ENCODE data around the gene C8G.

The C8G gene

DNA sequence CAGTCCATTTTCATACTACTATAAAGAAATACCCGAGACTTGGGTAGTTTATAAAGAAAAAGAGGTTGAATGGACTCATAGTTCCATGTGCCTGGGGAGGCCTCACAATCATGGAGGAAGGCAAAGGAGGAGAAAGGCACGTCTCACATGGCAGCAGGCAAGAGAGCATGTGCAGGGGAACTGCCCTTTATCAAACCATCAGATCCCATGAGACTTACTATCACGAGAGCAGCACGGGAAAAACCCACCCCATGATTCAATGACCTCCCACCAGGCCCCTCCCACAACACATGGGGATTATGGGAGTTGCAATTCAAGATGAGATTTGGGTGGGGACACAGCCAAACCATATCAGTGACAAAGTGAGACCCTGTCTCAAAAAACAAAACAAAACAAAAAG, 38.8 kb upstream of the C8G start:
- no peaks in the 10 kb centered on the region for H3K9me3 ChIP-seq (ENCODE audit: insufficient read depth, low read length, severe bottlenecking)
- no peak overlapping the region for H3K4me3 ChIP-seq (ENCODE audit: low read depth in 1 of 2, low read length in 2 of 2)
- H3K27ac ChIP-seq (ENCODE audit: low read length), result no peak overlapping the region
- no peak for ATAC-seq (ENCODE audit: insufficient read depth, low read depth)
- no peaks in the 10 kb centered on the region for H3K4me1 ChIP-seq (ENCODE audit: insufficient read depth, low read length)
- peaks cover 39% of the 10 kb centered on the region for H3K79me2 ChIP-seq (ENCODE audit: insufficient read depth, low read length)
- peaks cover 40% of the 10 kb centered on the region for H4K20me1 ChIP-seq (ENCODE audit: insufficient read depth, low read length)
- H3K4me2 ChIP-seq (ENCODE audit: insufficient read depth, low read length), result no peak overlapping the region
- no peak for DNase-seq
- peaks cover 85% of the 10 kb centered on the region for H3K36me3 ChIP-seq (ENCODE audit: insufficient read depth, low read length)
- H2AFZ ChIP-seq (ENCODE audit: low read depth, low read length), result no peak overlapping the region
- no peaks in the 10 kb centered on the region for H3K27me3 ChIP-seq (ENCODE audit: insufficient read depth, low read length, poor library complexity)
- TF ChIP-seq EZH2 (IDR thresholded peaks at IDR 0.05; ENCODE audit: borderline replicate concordance, low read depth, low read length, severe bottlenecking), result no peak
- TF ChIP-seq, protein P1, sequence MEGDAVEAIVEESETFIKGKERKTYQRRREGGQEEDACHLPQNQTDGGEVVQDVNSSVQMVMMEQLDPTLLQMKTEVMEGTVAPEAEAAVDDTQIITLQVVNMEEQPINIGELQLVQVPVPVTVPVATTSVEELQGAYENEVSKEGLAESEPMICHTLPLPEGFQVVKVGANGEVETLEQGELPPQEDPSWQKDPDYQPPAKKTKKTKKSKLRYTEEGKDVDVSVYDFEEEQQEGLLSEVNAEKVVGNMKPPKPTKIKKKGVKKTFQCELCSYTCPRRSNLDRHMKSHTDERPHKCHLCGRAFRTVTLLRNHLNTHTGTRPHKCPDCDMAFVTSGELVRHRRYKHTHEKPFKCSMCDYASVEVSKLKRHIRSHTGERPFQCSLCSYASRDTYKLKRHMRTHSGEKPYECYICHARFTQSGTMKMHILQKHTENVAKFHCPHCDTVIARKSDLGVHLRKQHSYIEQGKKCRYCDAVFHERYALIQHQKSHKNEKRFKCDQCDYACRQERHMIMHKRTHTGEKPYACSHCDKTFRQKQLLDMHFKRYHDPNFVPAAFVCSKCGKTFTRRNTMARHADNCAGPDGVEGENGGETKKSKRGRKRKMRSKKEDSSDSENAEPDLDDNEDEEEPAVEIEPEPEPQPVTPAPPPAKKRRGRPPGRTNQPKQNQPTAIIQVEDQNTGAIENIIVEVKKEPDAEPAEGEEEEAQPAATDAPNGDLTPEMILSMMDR (IDR thresholded peaks at IDR 0.05; ENCODE audit: borderline replicate concordance, extremely low read depth, low read length, poor library complexity, severe bottlenecking), result no peak
- no peak overlapping the region for H3K9ac ChIP-seq (ENCODE audit: low read depth, low read length)

DNA sequence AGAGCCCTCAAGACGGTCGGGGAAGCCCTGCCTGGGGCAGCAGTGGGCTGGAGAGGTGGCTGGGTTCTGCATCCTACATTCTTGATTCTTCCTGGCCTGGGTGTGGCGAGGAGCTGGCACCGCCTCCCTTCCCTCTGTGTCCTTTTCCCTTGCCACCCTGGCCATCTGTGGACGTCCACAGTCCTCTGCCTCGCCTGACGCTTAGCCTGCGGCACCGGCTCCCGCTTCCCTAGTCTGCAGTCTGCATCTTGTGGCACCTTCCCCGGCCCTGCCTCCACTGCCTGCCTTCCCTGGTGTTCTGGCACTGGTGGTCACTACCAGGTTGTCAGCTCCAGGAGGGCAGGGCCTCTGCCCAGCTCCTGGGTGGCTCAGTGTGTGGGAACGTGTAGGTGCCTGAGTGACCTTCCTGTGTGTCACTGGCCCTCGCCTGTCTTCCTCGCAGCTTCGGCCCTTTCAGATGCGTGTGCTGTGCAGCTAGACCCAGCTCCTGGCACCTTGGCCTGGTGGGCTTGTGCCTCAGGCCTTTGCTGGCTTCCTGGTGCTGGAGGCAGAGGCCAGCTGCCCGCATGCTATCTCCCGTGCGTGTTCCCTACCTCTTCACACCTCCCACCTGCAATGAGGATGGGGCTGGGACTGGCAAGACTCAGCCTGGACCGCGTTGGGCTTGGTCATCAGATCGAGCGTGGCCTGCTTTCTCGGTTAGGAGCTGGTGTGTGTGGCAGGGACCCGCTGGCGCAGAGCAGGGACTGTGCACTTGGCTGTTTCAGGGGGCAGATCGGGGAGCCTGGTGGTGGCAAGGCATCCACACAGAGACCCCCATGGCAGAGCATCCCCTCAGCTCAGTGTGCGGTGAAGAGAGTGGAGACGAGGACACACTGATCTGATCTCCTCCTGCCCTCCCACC, 37.8 kb upstream of the C8G start:
- peaks cover 29% of the 10 kb centered on the region for H3K79me2 ChIP-seq (ENCODE audit: insufficient read depth, low read length)
- TF ChIP-seq, protein P1 (IDR thresholded peaks at IDR 0.05; ENCODE audit: borderline replicate concordance, extremely low read depth, low read length, poor library complexity, severe bottlenecking), result no peak
- TF ChIP-seq EZH2 (IDR thresholded peaks at IDR 0.05; ENCODE audit: borderline replicate concordance, low read depth, low read length, severe bottlenecking), result no peak
- DNase-seq, result no peak
- H3K36me3 ChIP-seq (ENCODE audit: insufficient read depth, low read length), result peaks cover 79% of the 10 kb centered on the region
- H3K4me3 ChIP-seq (ENCODE audit: low read depth in 1 of 2, low read length in 2 of 2), result no peak overlapping the region
- ATAC-seq (ENCODE audit: insufficient read depth, low read depth), result no peak
- H3K4me2 ChIP-seq (ENCODE audit: insufficient read depth, low read length), result no peak overlapping the region
- H3K9me3 ChIP-seq (ENCODE audit: insufficient read depth, low read length, severe bottlenecking), result no peaks in the 10 kb centered on the region
- no peak overlapping the region for H3K27ac ChIP-seq (ENCODE audit: low read length)
- no peak overlapping the region for H2AFZ ChIP-seq (ENCODE audit: low read depth, low read length)
- H4K20me1 ChIP-seq (ENCODE audit: insufficient read depth, low read length), result peaks cover 30% of the 10 kb centered on the region
- no peaks in the 10 kb centered on the region for H3K27me3 ChIP-seq (ENCODE audit: insufficient read depth, low read length, poor library complexity)
- no peaks in the 10 kb centered on the region for H3K4me1 ChIP-seq (ENCODE audit: insufficient read depth, low read length)
- no peak overlapping the region for H3K9ac ChIP-seq (ENCODE audit: low read depth, low read length)

DNA sequence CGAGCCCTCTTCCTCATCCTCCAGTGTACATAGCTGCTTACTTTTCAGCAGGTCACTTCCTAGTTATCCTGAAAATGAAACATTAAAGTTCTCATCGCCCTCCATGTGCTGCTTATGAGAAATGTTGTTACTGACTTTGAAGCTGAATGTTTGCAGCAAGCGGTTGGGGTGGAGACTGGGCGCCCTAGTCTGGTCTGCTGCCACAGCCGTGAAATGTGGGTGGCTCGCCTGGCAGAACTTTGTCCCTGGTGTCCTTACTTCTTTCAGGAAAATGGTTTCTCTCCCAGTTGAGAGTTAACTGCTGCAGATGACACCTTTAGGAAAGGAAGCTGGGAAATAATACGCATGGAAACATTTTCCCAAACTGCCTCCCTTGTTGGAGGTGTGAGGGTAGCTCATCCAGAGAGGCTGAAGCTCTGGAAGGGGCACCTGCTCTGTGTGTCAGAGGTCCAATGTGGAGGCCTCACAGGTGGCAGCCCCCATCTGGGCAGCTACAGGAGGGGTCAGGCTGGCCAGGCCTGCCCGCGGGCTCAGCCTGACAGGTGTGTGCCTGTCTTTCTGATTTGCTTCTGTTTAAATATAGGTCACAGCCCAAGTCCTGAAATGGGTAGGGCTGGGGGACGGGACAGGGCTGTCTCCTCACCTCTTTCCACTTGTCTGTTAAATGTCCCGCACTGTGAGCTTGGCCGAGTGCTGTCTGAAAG, 34.7 kb upstream of the C8G start:
- no peak for ATAC-seq (ENCODE audit: insufficient read depth, low read depth)
- Histone ChIP-seq H3K4me1 (ENCODE audit: insufficient read depth, low read length) (no peaks in the 10 kb centered on the region), H3K4me2 (ENCODE audit: insufficient read depth, low read length) (no peak overlapping the region), H4K20me1 (ENCODE audit: insufficient read depth, low read length) (peaks cover 20% of the 10 kb centered on the region), H3K27me3 (ENCODE audit: insufficient read depth, low read length, poor library complexity) (no peaks in the 10 kb centered on the region), H3K36me3 (ENCODE audit: insufficient read depth, low read length) (peaks cover 77% of the 10 kb centered on the region), H2AFZ (ENCODE audit: low read depth, low read length) (no peak overlapping the region), H3K9me3 (ENCODE audit: insufficient read depth, low read length, severe bottlenecking) (no peaks in the 10 kb centered on the region), H3K79me2 (ENCODE audit: insufficient read depth, low read length) (peaks cover 16% of the 10 kb centered on the region; the same call in 1 of the 2 replicates), H3K9ac (ENCODE audit: low read depth, low read length) (no peak overlapping the region), H3K4me3 (ENCODE audit: low read depth in 1 of 2, low read length in 2 of 2) (no peak overlapping the region), H3K27ac (ENCODE audit: low read length) (no peak overlapping the region)
- TF ChIP-seq EZH2 (IDR thresholded peaks at IDR 0.05; ENCODE audit: borderline replicate concordance, low read depth, low read length, severe bottlenecking), result no peak
- TF ChIP-seq, protein P1 (IDR thresholded peaks at IDR 0.05; ENCODE audit: borderline replicate concordance, extremely low read depth, low read length, poor library complexity, severe bottlenecking), result no peak
- no peak for DNase-seq
